B cell (primary cell): ENCODE measurements around the gene GIPR. TPM values are rescaled to one million over a fixed set of nuclear protein-coding genes. Genes with fewer than 3 reads are reported as not detected.

Experiments
- ATAC-seq: fragments of 200-7000 bp; cut with Tn5 transposase; one replicate; pipeline ENCODE4 v1.10.0; 2021; ENCODE audit warnings: low read depth, mild to moderate bottlenecking, moderate number of reproducible peaks, moderate library complexity
- CTCF ChIA-PET: fragments of 350-600 bp; sonication (Branson Sonifier 250); formaldehyde crosslinking; loops from one replicate; lab custom pipeline; 2021; ENCODE audit warnings: antibody characterized with exemption, inconsistent platforms; lab: Charles Lee
- POLR2A ChIA-PET: fragments of 350-600 bp; sonication (Branson Sonifier 250); formaldehyde crosslinking; loops from one replicate; lab custom pipeline; 2021; ENCODE audit warnings: antibody characterized with exemption; lab: Charles Lee
- DNase-seq: peaks from one replicate; pipeline ENCODE4 v3.0.0; 2013
- H2AFZ ChIP-seq: 2 replicates; pipeline ENCODE4 v1.6.1; 2012; ENCODE audit warnings: mild to moderate bottlenecking, low read depth, low read length; ENCODE audit not compliant: insufficient read depth, poor library complexity, severe bottlenecking
- H3K27ac ChIP-seq, 2 donors: 1 replicate in 1 of 2; 2 replicates in 1 of 2; pipeline ENCODE4 v1.5.1; 2012 to 2013; ENCODE audit warnings: low read length in 2 of 2, mild to moderate bottlenecking in 2 of 2, moderate library complexity in 1 of 2
- H3K27me3 ChIP-seq, 4 experiments: fragments of 200-600 bp in 1 of 4; sonication (generic) in 1 of 4; replicated peaks in 1 of 4; 1 replicate in 2 of 4; 2 replicates in 2 of 4; pipeline versions ENCODE4 v1.6.1 to v1.7.0; 2013 to 2016; ENCODE audit warnings: low read length in 3 of 4, mild to moderate bottlenecking in 2 of 4, mixed read lengths in 1 of 4, moderate library complexity in 1 of 4; ENCODE audit not compliant: insufficient read depth in 4 of 4, control insufficient read depth in 3 of 4; ENCODE audit errors: control extremely low read depth in 1 of 4
- H3K36me3 ChIP-seq, 2 experiments: replicated peaks in 1 of 2; 1 replicate in 1 of 2; 2 replicates in 1 of 2; pipeline versions ENCODE4 v1.6.1 to v1.7.1; 2013; ENCODE audit warnings: low read length in 1 of 2; ENCODE audit not compliant: insufficient read depth in 2 of 2, control insufficient read depth in 1 of 2; ENCODE audit errors: control extremely low read depth in 1 of 2, extremely low read depth in 1 of 2
- H3K4me1 ChIP-seq, 2 donors: fragments of 200-600 bp in 1 of 2; sonication (generic) in 1 of 2; 1 replicate in 1 of 2; 2 replicates in 1 of 2; pipeline versions ENCODE4 v1.5.1 to v1.6.1; 2013 to 2017; ENCODE audit warnings: low read length in 2 of 2; ENCODE audit not compliant: control insufficient read depth in 2 of 2, insufficient read depth in 2 of 2
- H3K4me2 ChIP-seq: replicated peaks from 2 replicates; pipeline ENCODE3; 2012; ENCODE audit warnings: mild to moderate bottlenecking, low read depth, low read length; ENCODE audit not compliant: poor library complexity, severe bottlenecking
- H3K4me3 ChIP-seq, 5 experiments: fragments of 200-600 bp in 1 of 5; sonication (generic) in 1 of 5; 1 replicate in 3 of 5; 2 replicates in 2 of 5; pipeline versions ENCODE4 v1.5.1 to v1.7.0; 2011 to 2016; ENCODE audit warnings: low read length in 4 of 5, mild to moderate bottlenecking in 4 of 5, low read depth in 2 of 5, control low read depth in 1 of 5, moderate library complexity in 1 of 5; ENCODE audit not compliant: insufficient read depth in 1 of 5; ENCODE audit errors: control extremely low read depth in 1 of 5, extremely low read depth in 1 of 5
- H3K79me2 ChIP-seq: fragments of 200-600 bp; sonication (generic); one replicate; pipeline ENCODE4 v1.6.0; 2016; ENCODE audit warnings: low read length; ENCODE audit not compliant: control insufficient read depth, insufficient read depth
- H3K9ac ChIP-seq: fragments of 200-600 bp; sonication (generic); 2 replicates; pipeline ENCODE4 v1.6.1; 2017; ENCODE audit warnings: mild to moderate bottlenecking, low read length, moderate library complexity
- H3K9me3 ChIP-seq, 3 donors: one replicate each; pipeline versions ENCODE4 v1.6.1 to v1.7.1; 2013; ENCODE audit warnings: low read length in 2 of 3; ENCODE audit not compliant: control insufficient read depth in 2 of 3, insufficient read depth in 1 of 3; ENCODE audit errors: control extremely low read depth in 1 of 3
- H4K20me1 ChIP-seq: 2 replicates; pipeline ENCODE4 v1.6.0; 2012; ENCODE audit warnings: mild to moderate bottlenecking, low read length; ENCODE audit not compliant: insufficient read depth, control insufficient read depth, poor library complexity, severe bottlenecking
- H3K27ac Mint-ChIP-seq: one replicate; pipeline ENCODE4 v1.8.0; 2021; ENCODE audit warnings: mixed read lengths
- H3K27me3 Mint-ChIP-seq: one replicate; pipeline ENCODE4 v1.8.0; 2021; ENCODE audit warnings: mixed read lengths
- H3K4me1 Mint-ChIP-seq: one replicate; pipeline ENCODE4 v1.8.0; 2021; ENCODE audit warnings: mixed read lengths
- H3K4me3 Mint-ChIP-seq: one replicate; pipeline ENCODE4 v1.8.0; 2021; ENCODE audit warnings: mixed read lengths
- H3K9me3 Mint-ChIP-seq: one replicate; pipeline ENCODE4 v1.8.0; 2022; ENCODE audit warnings: mixed read lengths; ENCODE audit not compliant: insufficient read depth
- CTCF ChIP-seq: fragments of 200-600 bp; IDR thresholded peaks from one replicate; pipeline ENCODE4 v1.8.0; 2022; ENCODE audit warnings: antibody characterized with exemption, mild to moderate bottlenecking
- EZH2 ChIP-seq: IDR thresholded peaks from 2 replicates; pipeline ENCODE4 v1.6.1; 2012; ENCODE audit warnings: borderline replicate concordance, low read depth, mild to moderate bottlenecking, moderate library complexity, low read length; ENCODE audit not compliant: insufficient read depth, poor library complexity, severe bottlenecking
- WGBS: methylation state at CpG from one replicate; pipeline ENCODE4 v1.1.5; 2013; ENCODE audit warnings: missing lambda C conversion rate; ENCODE audit not compliant: insufficient coverage; 5-methylcytosine and 5-hydroxymethylcytosine counted together
- intact Hi-C: fragments of 100-400 bp; cut with micrococcal nuclease; formaldehyde crosslinking; loops from one replicate; pipeline ENCODE4 v1.10.0; 2022
- polyA minus RNA-seq: library from RNA; depleted of rRNA, polyadenylated mRNA; stranded (reverse); fragments of >200 nt; gene quantifications from 2 replicates; pipeline ENCODE4 v1.2.3, GENCODE V29; 2012
- polyA plus RNA-seq: library from polyadenylated mRNA; depleted of rRNA; stranded (reverse); fragments of >200 nt; gene quantifications from 2 replicates; pipeline ENCODE4 v1.2.3, GENCODE V29; 2012
- total RNA-seq, 2 donors: library from RNA; stranded (reverse); fragments of 120-200 nt in 1 of 2; gene quantifications; 1 replicate in 1 of 2; 2 replicates in 1 of 2; pipeline versions ENCODE4 v1.2.3 to v1.2.4, GENCODE V29; 2013 to 2022

The GIPR gene
- total RNA-seq: 2.3 and 2.9 TPM in 2 replicates
- total RNA-seq (2013): 0.37 TPM
- polyA plus RNA-seq: 0.43 and 2.3 TPM in 2 replicates
- polyA minus RNA-seq: 1.2 and 1.4 TPM in 2 replicates

- CTCF ChIA-PET: interaction anchor here (1.4 to 3.0 kb wide), 2 partner anchors 13 to 26 kb away, joined by 5 to 11 read pairs; no protein-coding TSS in a partner anchor
- 16% methylated on average over 10 of the region's 15 CpGs for WGBS
- Mint-ChIP-seq H3K9me3 (no peaks in the 10 kb centered on the region), H3K4me3 (peak within 1 kb of the TSS; percentile 85), H3K27me3 (peaks cover 36% of the 10 kb centered on the region), H3K4me1 (peaks cover 33% of the 10 kb centered on the region), H3K27ac (peak within 1 kb of the TSS; percentile 65)
- peaks cover 0 to 61% (median 25%) of the 10 kb centered on the region in 4 experiments for H3K27me3 ChIP-seq
- no peak for ATAC-seq
- peak within 1 kb of the TSS; percentile 72 for H2AFZ ChIP-seq
- DNase-seq: peak; percentile 46
- H3K4me3 ChIP-seq: peak within 1 kb of the TSS; percentile 27 to 50 (median 38)
- H3K79me2 ChIP-seq: no peaks in the 10 kb centered on the region
- no peak for TF ChIP-seq EZH2
- no peak for TF ChIP-seq CTCF
- POLR2A ChIA-PET: interaction anchor here (0.6 kb wide), 2 partner anchors 18 to 40 kb away, joined by 3 to 8 read pairs; no protein-coding TSS in a partner anchor
- H3K9me3 ChIP-seq: peaks cover 0 to 23% (median 3%) of the 10 kb centered on the region in 3 donors
- H3K36me3 ChIP-seq: no peaks in the 10 kb centered on the region
- H4K20me1 ChIP-seq: no peaks in the 10 kb centered on the region
- peaks cover 34 to 38% of the 10 kb centered on the region in 2 donors for H3K4me1 ChIP-seq
- intact Hi-C loops: loop anchor here (1.0 kb wide), 1 partner anchor 14 kb away; no protein-coding TSS in a partner anchor
- H3K4me2 ChIP-seq: peak within 1 kb of the TSS; percentile 89
- H3K27ac ChIP-seq: no peak within 1 kb of the TSS
- H3K9ac ChIP-seq: peak within 1 kb of the TSS; percentile 71
Observed at GRCh38 chr19:45667620-45668341, at the start of gene GIPR. Gene GIPR (plus strand): TSS chr19:45668221. CDS start chr19:45669521, 1,300 bp downstream.

- POLR2A ChIA-PET: no interaction called here
- ATAC-seq: no peak
- Histone ChIP-seq H3K4me3 (no peak overlapping the region), H3K9me3 (peaks cover 0 to 4% (median 0%) of the 10 kb centered on the region in 3 donors), H3K36me3 (peaks cover 6 to 38% of the 10 kb centered on the region in 2 experiments), H3K27me3 (no peaks in the 10 kb centered on the region), H3K9ac (no peak overlapping the region), H2AFZ (no peak overlapping the region), H4K20me1 (no peaks in the 10 kb centered on the region), H3K4me2 (no peak overlapping the region), H3K79me2 (no peaks in the 10 kb centered on the region), H3K27ac (no peak overlapping the region), H3K4me1 (no peaks in the 10 kb centered on the region)
- Mint-ChIP-seq H3K4me3 (no peak overlapping the region), H3K9me3 (no peaks in the 10 kb centered on the region), H3K27ac (no peak overlapping the region), H3K4me1 (no peaks in the 10 kb centered on the region), H3K27me3 (no peaks in the 10 kb centered on the region)
- 98% methylated on average over 15 of the region's 17 CpGs for WGBS
- CTCF ChIA-PET: no interaction called here
- TF ChIP-seq EZH2 (no peak), CTCF (no peak)
- intact Hi-C loops: no loop called here
- DNase-seq: no peak
Observed at GRCh38 chr19:45621389-45621788, 46.6 kb upstream of the GIPR start.
